K562 (cell line): ENCODE measurements around the gene NAGLU. TPM values are rescaled to one million over a fixed set of nuclear protein-coding genes. Genes with fewer than 3 reads are reported as not detected.

ENCODE experiments used
- ATAC-seq: fragments of 200-7000 bp; cut with Tn5 transposase; 3 replicates; pipeline ENCODE4 v1.9.1; 2020; ENCODE audit warnings: moderate library complexity
- BruUV-seq: library from RNA; stranded (reverse); fragments of 400-500 nt; replicated peaks from 2 replicates; lab custom pipeline; 2021; lab: Mats Ljungman, UMichigan
- CTCF ChIA-PET: fragments of 300-600 bp; formaldehyde crosslinking; extraction: SDS; loops from one replicate; lab custom pipeline; 2021; ENCODE audit warnings: low intra/inter-chr PET ratio; lab: Yijun Ruan, JAX
- POLR2A ChIA-PET: fragments of 300-600, 350-650 bp; sonication (Branson Sonifier 250); formaldehyde crosslinking; extraction: SDS; loops from one replicate; lab custom pipeline; 2021; ENCODE audit warnings: antibody characterized with exemption, inconsistent platforms; lab: Yijun Ruan, JAX
- DNase-seq, 4 experiments: peaks; one replicate each; pipeline versions ENCODE4 v3.0.0 to v3.0.0-alpha.2; 2011 to 2018; ENCODE audit warnings: low spot score in 3 of 4, mixed read lengths in 3 of 4; ENCODE audit errors: extremely low read depth in 1 of 4
- FAIRE-seq: peaks from 2 replicates; lab custom pipeline; 2011; peaks lifted over from hg19 to GRCh38; lab: Jason Lieb, UNC
- H2AFZ ChIP-seq: 2 replicates; pipeline ENCODE4 v1.6.0; 2011; ENCODE audit warnings: low read depth, low read length, control low read depth, inconsistent platforms
- H3K27ac ChIP-seq: fragments of 200-600 bp; 3 replicates; pipeline ENCODE4 v1.8.0; 2011; ENCODE audit warnings: low read depth, mild to moderate bottlenecking, control low read depth, inconsistent platforms, low read length, moderate library complexity, mixed read lengths; ENCODE audit errors: extremely low read depth
- H3K27me3 ChIP-seq, 2 experiments: fragments of 300-600 bp in 1 of 2; 2 replicates in 1 of 2; 3 replicates in 1 of 2; pipeline versions ENCODE4 v1.6.0 to v1.8.0; 2011; ENCODE audit warnings: inconsistent platforms in 2 of 2, low read length in 2 of 2, mild to moderate bottlenecking in 1 of 2, mixed read lengths in 1 of 2, moderate library complexity in 1 of 2; ENCODE audit not compliant: control insufficient read depth in 2 of 2, insufficient read depth in 2 of 2
- H3K36me3 ChIP-seq: fragments of 300-600 bp; 3 replicates; pipeline ENCODE4 v1.8.0; 2011; ENCODE audit warnings: mild to moderate bottlenecking, low read length, inconsistent platforms; ENCODE audit not compliant: control insufficient read depth, insufficient read depth
- H3K4me1 ChIP-seq, 2 experiments: fragments of 200-600 bp in 1 of 2; replicated peaks in 1 of 2; 2 replicates in 1 of 2; 3 replicates in 1 of 2; pipeline versions ENCODE4 v1.5.1 to v1.8.0; 2011; ENCODE audit warnings: inconsistent platforms in 2 of 2, low read length in 2 of 2, mild to moderate bottlenecking in 1 of 2, mixed read lengths in 1 of 2, moderate library complexity in 1 of 2; ENCODE audit not compliant: control insufficient read depth in 2 of 2, insufficient read depth in 2 of 2
- H3K4me2 ChIP-seq: 2 replicates; pipeline ENCODE4 v1.6.1; 2011; ENCODE audit warnings: low read length, control low read depth, inconsistent platforms, mixed read lengths; ENCODE audit not compliant: insufficient read depth
- H3K4me3 ChIP-seq: fragments of 200-600 bp; sonication (generic), shearing (Covaris generic); 2 replicates; pipeline ENCODE4 v1.5.1; 2016; ENCODE audit warnings: control low read depth, inconsistent platforms
- H3K79me2 ChIP-seq: fragments of 200-600 bp; 3 replicates; pipeline ENCODE4 v1.8.0; 2011; ENCODE audit warnings: low read length, inconsistent platforms; ENCODE audit not compliant: control insufficient read depth, insufficient read depth
- H3K9ac ChIP-seq, 2 experiments: 2 replicates each; pipeline versions ENCODE4 v1.6.0 to v1.6.1; 2011; ENCODE audit warnings: low read depth in 2 of 2, low read length in 2 of 2, control low read depth in 1 of 2, inconsistent platforms in 1 of 2, mild to moderate bottlenecking in 1 of 2, mixed read lengths in 1 of 2; ENCODE audit not compliant: insufficient read depth in 1 of 2
- H3K9me1 ChIP-seq: one replicate; pipeline ENCODE4 v1.6.0; 2011; ENCODE audit warnings: inconsistent platforms, mild to moderate bottlenecking, low read length, moderate library complexity; ENCODE audit not compliant: control insufficient read depth, insufficient read depth
- H3K9me3 ChIP-seq: replicated peaks from 2 replicates; pipeline ENCODE4 v1.5.1; 2011; ENCODE audit warnings: low read depth, low read length, inconsistent platforms; ENCODE audit not compliant: control insufficient read depth, insufficient read depth
- H4K20me1 ChIP-seq: replicated peaks from 2 replicates; pipeline ENCODE4 v1.6.1; 2011; ENCODE audit warnings: low read length, inconsistent platforms, mixed read lengths; ENCODE audit not compliant: control insufficient read depth, insufficient read depth
- ATF3 ChIP-seq, 2 experiments: fragments of 450-650 bp in 1 of 2; sonication (generic) in 1 of 2; formaldehyde crosslinking in 1 of 2; IDR thresholded peaks in 1 of 2; conservative IDR thresholded peaks in 1 of 2; 2 replicates each; pipeline versions ENCODE4 v1.6.1 to v1.8.1; 2016 to 2023; ENCODE audit warnings: mild to moderate bottlenecking in 2 of 2, moderate library complexity in 2 of 2, inconsistent platforms in 1 of 2, missing genetic modification reagents in 1 of 2
- BRF1 ChIP-seq: IDR thresholded peaks from 3 replicates; pipeline ENCODE4 v1.6.1; 2011; ENCODE audit warnings: borderline replicate concordance, mild to moderate bottlenecking; ENCODE audit not compliant: insufficient read length; ENCODE audit errors: extremely low read depth
- CBX1 ChIP-seq: sonication (generic); IDR thresholded peaks from 2 replicates; pipeline ENCODE4 v1.6.1; 2016; ENCODE audit warnings: antibody characterized with exemption, low read depth, mild to moderate bottlenecking
- CSDE1 ChIP-seq, 2 experiments: fragments of 450-650 bp; IDR thresholded peaks; 2 replicates each; pipeline ENCODE4 v1.6.1; 2016; ENCODE audit warnings: mild to moderate bottlenecking in 1 of 2
- DACH1 ChIP-seq: fragments of 450-650 bp; IDR thresholded peaks from 2 replicates; pipeline ENCODE4 v1.6.1; 2018; ENCODE audit not compliant: partially characterized antibody
- FUS ChIP-seq: fragments of 200-400 bp; formaldehyde crosslinking; optimal IDR thresholded peaks from 2 replicates; pipeline ENCODE3; 2017; ENCODE audit warnings: low read depth, low read length
- HES1 ChIP-seq: fragments of 450-650 bp; IDR thresholded peaks from 2 replicates; pipeline ENCODE4 v1.6.1; 2016; ENCODE audit warnings: low read depth, mild to moderate bottlenecking, moderate library complexity
- MIER1 ChIP-seq: fragments of 450-650 bp; IDR thresholded peaks from 2 replicates; pipeline ENCODE4 v1.6.1; 2016; ENCODE audit warnings: antibody characterized with exemption, mild to moderate bottlenecking, low read depth
- NCOA2 ChIP-seq, 2 experiments: fragments of 450-650 bp; IDR thresholded peaks; 2 replicates each; pipeline ENCODE4 v1.6.1; 2018; ENCODE audit warnings: mild to moderate bottlenecking in 2 of 2, moderate library complexity in 1 of 2; ENCODE audit not compliant: partially characterized antibody in 2 of 2
- NKRF ChIP-seq: fragments of 450-650 bp; IDR thresholded peaks from 2 replicates; pipeline ENCODE4 v1.6.1; 2016; ENCODE audit warnings: borderline replicate concordance
- POLR2A ChIP-seq: fragments of 450-650 bp; conservative IDR thresholded peaks from 2 replicates; pipeline ENCODE4 v1.6.1; 2016
- SMAD4 ChIP-seq: fragments of 250-450 bp; sonication (Bioruptor Pico); conservative IDR thresholded peaks from 2 replicates; pipeline ENCODE4 v1.8.0; 2021; ENCODE audit warnings: inconsistent platforms, mild to moderate bottlenecking, moderate library complexity
- SPI1 ChIP-seq: IDR thresholded peaks from 2 replicates; pipeline ENCODE4 v1.6.1; 2011; ENCODE audit warnings: low read depth, low read length, control low read depth, borderline replicate concordance
- SUPT5H ChIP-seq: fragments of 450-650 bp; IDR thresholded peaks from 2 replicates; pipeline ENCODE4 v1.6.1; 2016
- TCF7L2 ChIP-seq: fragments of 150-350 bp; IDR thresholded peaks from 2 replicates; pipeline ENCODE4 v1.6.1; 2016; ENCODE audit warnings: low read depth, mild to moderate bottlenecking, low read length, moderate library complexity
- U2AF2 ChIP-seq: fragments of 200-400 bp; formaldehyde crosslinking; optimal IDR thresholded peaks from 2 replicates; pipeline ENCODE3; 2017; ENCODE audit warnings: low read depth, mild to moderate bottlenecking, low read length
- ZBTB9 ChIP-seq: fragments of 450-650 bp; formaldehyde crosslinking; IDR thresholded peaks from 2 replicates; pipeline ENCODE4 v1.4.0; 2020; ENCODE audit warnings: mild to moderate bottlenecking, moderate library complexity
- ZNF316 ChIP-seq: fragments of 450-650 bp; IDR thresholded peaks from 2 replicates; pipeline ENCODE4 v1.6.1; 2016
- WGBS: fragments of 100-300 bp; shearing (Covaris generic); methylation state at CpG from one replicate; pipeline ENCODE4 v1.1.6; 2016; ENCODE audit warnings: low coverage, mixed read lengths; ENCODE audit not compliant: insufficient coverage; ENCODE audit errors: missing lambda C conversion rate; 5-methylcytosine and 5-hydroxymethylcytosine counted together
- in situ Hi-C: fragments of 300-500 bp; cut with MboI; formaldehyde crosslinking; loops from 4 replicates; pipeline ENCODE4 v1.15.0; 2018; ENCODE audit warnings: inconsistent platforms, mixed read lengths
- intact Hi-C: fragments of 100-400 bp; cut with micrococcal nuclease; formaldehyde crosslinking; loops from 2 replicates; pipeline ENCODE4 v1.14.2; 2022
- polyA plus RNA-seq, 8 experiments: library from polyadenylated mRNA; depleted of rRNA in 4 of 8; stranded (reverse) in 5 of 8; unstranded in 3 of 8; fragments of >200 nt; fragmentation: Nextera tagmentation in 2 of 8; fragmentation: Illumina TruSeq in 1 of 8; extraction: Ambion mirVana in 2 of 8; extraction: Trizol in 1 of 8; gene quantifications; 2 replicates each; pipeline versions ENCODE4 v1.2.1 to v1.2.3, GENCODE V29; 2011 to 2014; ENCODE audit warnings: inconsistent platforms in 1 of 8, missing spikeins in 1 of 8
- total RNA-seq, 7 experiments: library from RNA; depleted of rRNA in 6 of 7; stranded (reverse); fragments of >200 nt in 6 of 7; fragmentation: Illumina TruSeq in 2 of 7; extraction: Trizol in 2 of 7; gene quantifications; 2 replicates each; pipeline versions ENCODE4 v1.2.1 to v1.2.3, GENCODE V29; 2011 to 2021; ENCODE audit warnings: low replicate concordance in 1 of 7

Gene NAGLU
- total and polyA plus RNA-seq, 9 of the 15 experiments (the other 6 are each of a cell fraction or from before 2014, with no cell fraction given): 0.04 to 21.5 (median 8.5) TPM

- H3K79me2 ChIP-seq: peaks cover 84% of the 10 kb centered on the region
- ATAC-seq (no peak), FAIRE-seq (no peak), DNase-seq (no peak)
- H3K4me2 ChIP-seq: no peak overlapping the region
- H2AFZ ChIP-seq: no peak overlapping the region
- no peak overlapping the region for H3K4me3 ChIP-seq
- 75% methylated on average over 4 of the region's 4 CpGs for WGBS
- no peaks in the 10 kb centered on the region for H3K9me3 ChIP-seq
- ChIA-PET CTCF (no interaction called here), POLR2A (interaction anchor here (0.6 to 1.6 kb wide), 3 partner anchors 9 to 254 kb away, joined by 3 to 7 read pairs (median 3); no protein-coding TSS in a partner anchor)
- peak overlapping the region; percentile 55; the same call in 2 of the 3 replicates for H3K27ac ChIP-seq
- peak overlapping the region; percentile 18 to 35; a peak in 2 of 4 replicates for H3K9ac ChIP-seq
- H3K4me1 ChIP-seq: peaks cover 28 to 39% of the 10 kb centered on the region in 2 experiments; a peak in 4 of 5 replicates
- H3K27me3 ChIP-seq: no peaks in the 10 kb centered on the region
- in situ Hi-C loops (no loop called here), intact Hi-C loops (no loop called here)
- no peaks in the 10 kb centered on the region for H3K9me1 ChIP-seq
- peaks cover 83% of the 10 kb centered on the region for H3K36me3 ChIP-seq
- no peaks in the 10 kb centered on the region; the same call in 1 of the 2 replicates for H4K20me1 ChIP-seq
- BruUV-seq: no TSS peak
- TF ChIP-seq BRF1 (no peak), ZNF316 (no peak), HES1 (no peak), SPI1 (0 out of 2 replicates have a peak, but pooled peaks have one; percentile 15), MIER1 (no peak), NCOA2 (IDR thresholded peaks at IDR 0.05; ENCODE audit: partially characterized antibody in 2 of 2) (no peak), TCF7L2 (no peak), CBX1 (no peak), U2AF2 (no peak), ATF3 (IDR thresholded peaks at IDR 0.05) (peak; percentile 20; the same call in 1 of the 2 replicates), ATF3 (CRISPR knock-in tag; conservative IDR thresholded peaks at IDR 0.05) (no peak), CSDE1 (IDR thresholded peaks at IDR 0.05) (no peak), POLR2A (0 out of 2 replicates have a peak, but pooled peaks have one; percentile 41), FUS (no peak), ZBTB9 (CRISPR knock-in tag) (no peak), DACH1 (no peak), NKRF (no peak), SMAD4 (CRISPR knock-in tag) (peak; percentile 32; the same call in 1 of the 2 replicates), SUPT5H (peak; percentile 36; the same call in 1 of the 2 replicates)
Measured at GRCh38 chr17:42573095-42573494, 37.1 kb downstream of the NAGLU start.
